Activated CD4-positive, alpha-beta T cell treated with anti-CD3 and anti-CD28 coated beads, Interleukin-2, amount 10 ng/mL, durations not matched to agents 7 days and 5 days (primary cell): ENCODE data around the gene PPP1R27. TPM values are rescaled to one million over a fixed set of nuclear protein-coding genes. Genes with fewer than 3 reads are reported as not detected.

Experiments
- CTCF ChIA-PET: fragments of 350-600 bp; sonication (Branson Sonifier 250); formaldehyde crosslinking; loops from one replicate; lab custom pipeline; 2021; ENCODE audit warnings: antibody characterized with exemption; lab: Charles Lee
- POLR2A ChIA-PET: fragments of 350-600 bp; sonication (Branson Sonifier 250); formaldehyde crosslinking; loops from one replicate; lab custom pipeline; 2021; ENCODE audit warnings: antibody characterized with exemption; lab: Charles Lee
- DNase-seq: peaks from one replicate; pipeline ENCODE4 v3.0.0-alpha.2; 2020
- H3K27ac Mint-ChIP-seq: one replicate; pipeline ENCODE4 v1.8.0; 2021; ENCODE audit warnings: mild to moderate bottlenecking, moderate library complexity, mixed read lengths
- H3K27me3 Mint-ChIP-seq: one replicate; pipeline ENCODE4 v1.8.0; 2021; ENCODE audit warnings: mixed read lengths
- H3K36me3 Mint-ChIP-seq: one replicate; pipeline ENCODE4 v1.8.0; 2021; ENCODE audit warnings: low read depth, mixed read lengths
- H3K4me1 Mint-ChIP-seq: one replicate; pipeline ENCODE4 v1.8.0; 2021; ENCODE audit warnings: mixed read lengths
- H3K4me3 Mint-ChIP-seq: one replicate; pipeline ENCODE4 v1.8.0; 2021; ENCODE audit warnings: mild to moderate bottlenecking, moderate library complexity, mixed read lengths
- H3K9me3 Mint-ChIP-seq: one replicate; pipeline ENCODE4 v1.8.0; 2021; ENCODE audit warnings: mixed read lengths
- total RNA-seq, 2 experiments: library from RNA; stranded (reverse); gene quantifications; one replicate each; pipeline ENCODE4 v1.2.3, GENCODE V29; 2021

PPP1R27 gene
- total RNA-seq, 2 experiments from 2014 or later = not detected

GRCh38 chr17:81819708-81820107, 15.1 kb downstream of the PPP1R27 start:
- Mint-ChIP-seq H3K4me3 (no peak overlapping the region), H3K27ac (no peak overlapping the region), H3K9me3 (no peaks in the 10 kb centered on the region), H3K4me1 (peaks cover 8% of the 10 kb centered on the region), H3K36me3 (no peaks in the 10 kb centered on the region), H3K27me3 (peaks cover 7% of the 10 kb centered on the region)
- DNase-seq = no peak
- ChIA-PET POLR2A (no interaction called here), CTCF (interaction anchor here (0.5 to 0.6 kb wide), 3 partner anchors 8 to 1404 kb away, joined by 3 to 4 read pairs (median 3); no protein-coding TSS in a partner anchor)

GRCh38 chr17:81817758-81818147, 17.1 kb downstream of the PPP1R27 start:
- H3K27me3 Mint-ChIP-seq = peaks cover 7% of the 10 kb centered on the region
- CTCF ChIA-PET = interaction anchor here (1.1 kb wide), 1 partner anchor 11 kb away, joined by 3 read pairs; no protein-coding TSS in a partner anchor
- no peak overlapping the region for H3K27ac Mint-ChIP-seq
- peaks cover 8% of the 10 kb centered on the region for H3K4me1 Mint-ChIP-seq
- H3K9me3 Mint-ChIP-seq = no peaks in the 10 kb centered on the region
- H3K36me3 Mint-ChIP-seq = no peaks in the 10 kb centered on the region
- POLR2A ChIA-PET = no interaction called here
- no peak overlapping the region for H3K4me3 Mint-ChIP-seq
- DNase-seq = no peak

GRCh38 chr17:81815646-81815986, 19.2 kb downstream of the PPP1R27 start:
- POLR2A ChIA-PET = no interaction called here
- peaks cover 7% of the 10 kb centered on the region for H3K27me3 Mint-ChIP-seq
- no peaks in the 10 kb centered on the region for H3K9me3 Mint-ChIP-seq
- no peak overlapping the region for H3K4me3 Mint-ChIP-seq
- H3K4me1 Mint-ChIP-seq = no peaks in the 10 kb centered on the region
- H3K36me3 Mint-ChIP-seq = no peaks in the 10 kb centered on the region
- CTCF ChIA-PET = no interaction called here
- DNase-seq = no peak
- no peak overlapping the region for H3K27ac Mint-ChIP-seq

- peaks cover 7% of the 10 kb centered on the region for H3K27me3 Mint-ChIP-seq
- ChIA-PET CTCF (no interaction called here), POLR2A (no interaction called here)
- H3K4me3 Mint-ChIP-seq = no peak overlapping the region
- no peaks in the 10 kb centered on the region for H3K4me1 Mint-ChIP-seq
- H3K36me3 Mint-ChIP-seq = no peaks in the 10 kb centered on the region
- DNase-seq = no peak
- H3K9me3 Mint-ChIP-seq = no peaks in the 10 kb centered on the region
- H3K27ac Mint-ChIP-seq = no peak overlapping the region
Observed at GRCh38 chr17:81814748-81815645, 19.9 kb downstream of the PPP1R27 start.

- CTCF ChIA-PET = no interaction called here
- no peaks in the 10 kb centered on the region for H3K36me3 Mint-ChIP-seq
- no peaks in the 10 kb centered on the region for H3K9me3 Mint-ChIP-seq
- DNase-seq = no peak
- H3K4me1 Mint-ChIP-seq = no peaks in the 10 kb centered on the region
- no peak overlapping the region for H3K27ac Mint-ChIP-seq
- no peak overlapping the region for H3K4me3 Mint-ChIP-seq
- H3K27me3 Mint-ChIP-seq = peaks cover 13% of the 10 kb centered on the region
- POLR2A ChIA-PET = no interaction called here
Observed at GRCh38 chr17:81813861-81814683, 20.8 kb downstream of the PPP1R27 start.

- ChIA-PET CTCF (no interaction called here), POLR2A (no interaction called here)
- no peak for DNase-seq
- Mint-ChIP-seq H3K27ac (no peak overlapping the region), H3K9me3 (no peaks in the 10 kb centered on the region), H3K27me3 (peaks cover 14% of the 10 kb centered on the region), H3K36me3 (no peaks in the 10 kb centered on the region), H3K4me1 (no peaks in the 10 kb centered on the region), H3K4me3 (no peak overlapping the region)
Observed at GRCh38 chr17:81813371-81813684, 21.5 kb downstream of the PPP1R27 start.

- H3K4me1 Mint-ChIP-seq = no peaks in the 10 kb centered on the region
Observed at GRCh38 chr17:81812571-81813370, 22.1 kb downstream of the PPP1R27 start.

GRCh38 chr17:81811705-81812570, 22.9 kb downstream of the PPP1R27 start:
- DNase-seq = no peak
- POLR2A ChIA-PET = no interaction called here
- no peaks in the 10 kb centered on the region for H3K36me3 Mint-ChIP-seq
- CTCF ChIA-PET = no interaction called here
- H3K4me3 Mint-ChIP-seq = no peak overlapping the region
- no peak overlapping the region for H3K27ac Mint-ChIP-seq
- H3K4me1 Mint-ChIP-seq = no peaks in the 10 kb centered on the region
- no peaks in the 10 kb centered on the region for H3K9me3 Mint-ChIP-seq
- H3K27me3 Mint-ChIP-seq = peaks cover 14% of the 10 kb centered on the region

More at GRCh38 chr17:81812571-81813370, 22.1 kb downstream of the PPP1R27 start:
- ChIA-PET CTCF (no interaction called here), POLR2A (no interaction called here)
- no peaks in the 10 kb centered on the region for H3K9me3 Mint-ChIP-seq
- no peak for DNase-seq
- H3K27ac Mint-ChIP-seq = no peak overlapping the region
- H3K27me3 Mint-ChIP-seq = peaks cover 14% of the 10 kb centered on the region
- no peak overlapping the region for H3K4me3 Mint-ChIP-seq
- no peaks in the 10 kb centered on the region for H3K36me3 Mint-ChIP-seq

- H3K27me3 Mint-ChIP-seq = peaks cover 15% of the 10 kb centered on the region
- no peaks in the 10 kb centered on the region for H3K4me1 Mint-ChIP-seq
- DNase-seq = no peak
- ChIA-PET CTCF (no interaction called here), POLR2A (no interaction called here)
- no peak overlapping the region for H3K4me3 Mint-ChIP-seq
- no peaks in the 10 kb centered on the region for H3K9me3 Mint-ChIP-seq
- no peak overlapping the region for H3K27ac Mint-ChIP-seq
- H3K36me3 Mint-ChIP-seq = no peaks in the 10 kb centered on the region
Observed at GRCh38 chr17:81810892-81811704, 23.8 kb downstream of the PPP1R27 start.

GRCh38 chr17:81810476-81810875, 24.4 kb downstream of the PPP1R27 start:
- Mint-ChIP-seq H3K36me3 (no peaks in the 10 kb centered on the region), H3K4me3 (no peak overlapping the region), H3K27ac (no peak overlapping the region), H3K4me1 (no peaks in the 10 kb centered on the region), H3K27me3 (peaks cover 15% of the 10 kb centered on the region), H3K9me3 (no peaks in the 10 kb centered on the region)
- ChIA-PET POLR2A (no interaction called here), CTCF (no interaction called here)
- DNase-seq = no peak

GRCh38 chr17:81809556-81809998, 25.3 kb downstream of the PPP1R27 start:
- peaks cover 20% of the 10 kb centered on the region for H3K27me3 Mint-ChIP-seq
- no peak overlapping the region for H3K27ac Mint-ChIP-seq
- H3K36me3 Mint-ChIP-seq = no peaks in the 10 kb centered on the region
- no peak for DNase-seq
- ChIA-PET CTCF (no interaction called here), POLR2A (no interaction called here)
- H3K4me1 Mint-ChIP-seq = no peaks in the 10 kb centered on the region
- no peaks in the 10 kb centered on the region for H3K9me3 Mint-ChIP-seq
- H3K4me3 Mint-ChIP-seq = no peak overlapping the region
